ENCODE results near the gene PTCH2.
A peak's percentile ranks its signal among the peaks of the same experiment; 100 is the strongest.

The PTCH2 gene, protein sequence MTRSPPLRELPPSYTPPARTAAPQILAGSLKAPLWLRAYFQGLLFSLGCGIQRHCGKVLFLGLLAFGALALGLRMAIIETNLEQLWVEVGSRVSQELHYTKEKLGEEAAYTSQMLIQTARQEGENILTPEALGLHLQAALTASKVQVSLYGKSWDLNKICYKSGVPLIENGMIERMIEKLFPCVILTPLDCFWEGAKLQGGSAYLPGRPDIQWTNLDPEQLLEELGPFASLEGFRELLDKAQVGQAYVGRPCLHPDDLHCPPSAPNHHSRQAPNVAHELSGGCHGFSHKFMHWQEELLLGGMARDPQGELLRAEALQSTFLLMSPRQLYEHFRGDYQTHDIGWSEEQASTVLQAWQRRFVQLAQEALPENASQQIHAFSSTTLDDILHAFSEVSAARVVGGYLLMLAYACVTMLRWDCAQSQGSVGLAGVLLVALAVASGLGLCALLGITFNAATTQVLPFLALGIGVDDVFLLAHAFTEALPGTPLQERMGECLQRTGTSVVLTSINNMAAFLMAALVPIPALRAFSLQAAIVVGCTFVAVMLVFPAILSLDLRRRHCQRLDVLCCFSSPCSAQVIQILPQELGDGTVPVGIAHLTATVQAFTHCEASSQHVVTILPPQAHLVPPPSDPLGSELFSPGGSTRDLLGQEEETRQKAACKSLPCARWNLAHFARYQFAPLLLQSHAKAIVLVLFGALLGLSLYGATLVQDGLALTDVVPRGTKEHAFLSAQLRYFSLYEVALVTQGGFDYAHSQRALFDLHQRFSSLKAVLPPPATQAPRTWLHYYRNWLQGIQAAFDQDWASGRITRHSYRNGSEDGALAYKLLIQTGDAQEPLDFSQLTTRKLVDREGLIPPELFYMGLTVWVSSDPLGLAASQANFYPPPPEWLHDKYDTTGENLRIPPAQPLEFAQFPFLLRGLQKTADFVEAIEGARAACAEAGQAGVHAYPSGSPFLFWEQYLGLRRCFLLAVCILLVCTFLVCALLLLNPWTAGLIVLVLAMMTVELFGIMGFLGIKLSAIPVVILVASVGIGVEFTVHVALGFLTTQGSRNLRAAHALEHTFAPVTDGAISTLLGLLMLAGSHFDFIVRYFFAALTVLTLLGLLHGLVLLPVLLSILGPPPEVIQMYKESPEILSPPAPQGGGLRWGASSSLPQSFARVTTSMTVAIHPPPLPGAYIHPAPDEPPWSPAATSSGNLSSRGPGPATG

DNA sequence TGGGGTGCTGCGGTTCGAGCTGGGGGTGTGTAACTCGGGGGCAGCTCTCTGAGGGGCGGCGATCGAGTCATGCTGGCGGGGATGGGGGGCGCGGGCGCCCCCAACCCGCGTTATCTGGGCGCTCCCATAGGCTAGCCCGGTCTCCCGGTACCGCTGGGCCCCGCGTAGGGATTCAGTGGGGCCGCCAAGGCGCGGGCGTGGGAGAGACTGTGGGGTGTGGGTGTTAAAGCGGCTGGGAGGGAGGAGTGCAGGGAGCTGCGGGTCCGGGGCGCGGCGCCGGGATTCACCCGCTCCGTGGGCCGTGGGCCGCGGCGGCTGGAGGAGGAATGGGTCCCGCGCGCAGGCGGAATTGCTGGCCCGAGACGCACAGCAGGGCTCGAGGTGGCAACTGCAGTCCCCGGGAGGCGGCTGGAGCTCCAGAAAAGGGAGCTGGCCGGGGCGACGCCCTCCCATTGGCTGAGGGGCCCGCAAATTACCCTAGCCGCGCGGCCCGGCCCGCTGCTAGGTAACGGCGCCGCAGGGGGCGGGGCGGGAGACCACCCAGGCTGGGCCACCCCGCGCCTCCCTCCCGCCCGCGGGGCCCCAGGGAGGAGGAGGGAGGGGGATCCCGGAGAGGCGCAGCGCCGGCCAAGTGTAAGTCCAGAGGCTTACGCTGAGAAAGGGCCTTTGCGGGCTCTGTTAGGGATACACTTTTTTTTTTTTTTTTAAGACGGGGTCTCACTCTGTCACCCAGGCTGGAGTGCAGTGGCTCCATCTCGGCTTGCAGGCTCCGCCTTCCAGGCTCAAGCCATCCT is at the start of gene PTCH2:
TSS of gene PTCH2 (minus strand) at position 392 of the 794 bp plus-strand sequence. CDS start at position 71, 321 bp downstream.
- peak; percentile 57 for DNase-seq (ENCODE audit: low spot score)

DNA sequence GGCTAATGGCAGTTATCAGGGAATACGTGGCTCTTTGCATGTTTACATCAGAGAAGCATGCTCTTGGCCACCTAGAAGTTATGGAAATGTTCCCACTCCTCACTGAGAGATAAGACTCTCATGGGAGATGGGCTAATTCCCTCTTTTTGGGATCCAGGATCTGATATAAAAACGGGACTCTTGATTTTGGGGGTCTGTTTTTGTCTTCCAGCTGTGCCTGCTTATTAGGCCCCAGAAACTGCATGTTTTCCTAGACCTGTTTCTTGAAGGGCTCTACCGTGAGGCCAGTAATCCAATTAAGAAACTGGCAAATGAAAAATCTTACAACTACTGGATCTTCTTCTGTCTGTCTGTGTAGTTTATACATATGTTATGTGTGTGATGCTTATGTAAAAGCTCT is 47.0 kb upstream of the PTCH2 start:
- DNase-seq (ENCODE audit: low spot score), result no peak

DNA sequence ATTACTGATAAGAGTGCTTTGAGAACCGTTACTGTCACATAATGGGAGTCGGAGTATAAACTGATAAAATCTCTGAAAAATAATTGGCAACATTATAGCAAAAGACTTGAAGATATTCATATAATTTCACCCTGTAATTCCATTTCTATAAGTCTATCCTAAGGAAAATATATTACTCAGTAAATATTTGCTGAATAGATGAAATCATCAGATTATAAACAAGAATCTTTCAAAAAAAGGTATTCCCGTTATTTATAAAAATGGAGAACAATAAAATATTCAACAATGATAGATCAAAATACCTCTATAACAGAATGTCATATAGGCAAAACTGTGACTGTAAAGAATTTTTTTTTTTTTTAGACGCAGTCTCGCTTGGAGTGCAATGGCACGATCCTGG is 42.4 kb upstream of the PTCH2 start:
- DNase-seq (ENCODE audit: low spot score), result no peak

DNA sequence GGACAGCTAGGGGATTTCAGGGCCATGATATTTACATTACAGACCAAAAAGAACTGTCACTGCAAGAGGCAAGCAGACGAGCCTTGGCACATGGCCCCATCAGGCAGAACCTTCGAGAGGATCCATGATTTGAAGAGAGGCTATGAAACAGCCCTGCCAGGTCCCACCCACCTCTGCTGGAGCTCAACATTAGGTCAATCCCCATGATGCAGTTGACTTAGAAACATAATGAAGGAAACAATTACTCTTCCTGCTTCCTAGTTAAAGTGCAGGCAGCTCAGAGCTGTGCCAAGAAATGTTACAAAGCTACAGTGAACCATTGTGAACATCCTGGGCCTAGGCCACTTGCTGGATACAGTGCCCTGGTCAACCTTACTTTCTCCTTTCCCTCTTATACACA is 41.7 kb upstream of the PTCH2 start:
- DNase-seq (ENCODE audit: low spot score), result no peak

DNA sequence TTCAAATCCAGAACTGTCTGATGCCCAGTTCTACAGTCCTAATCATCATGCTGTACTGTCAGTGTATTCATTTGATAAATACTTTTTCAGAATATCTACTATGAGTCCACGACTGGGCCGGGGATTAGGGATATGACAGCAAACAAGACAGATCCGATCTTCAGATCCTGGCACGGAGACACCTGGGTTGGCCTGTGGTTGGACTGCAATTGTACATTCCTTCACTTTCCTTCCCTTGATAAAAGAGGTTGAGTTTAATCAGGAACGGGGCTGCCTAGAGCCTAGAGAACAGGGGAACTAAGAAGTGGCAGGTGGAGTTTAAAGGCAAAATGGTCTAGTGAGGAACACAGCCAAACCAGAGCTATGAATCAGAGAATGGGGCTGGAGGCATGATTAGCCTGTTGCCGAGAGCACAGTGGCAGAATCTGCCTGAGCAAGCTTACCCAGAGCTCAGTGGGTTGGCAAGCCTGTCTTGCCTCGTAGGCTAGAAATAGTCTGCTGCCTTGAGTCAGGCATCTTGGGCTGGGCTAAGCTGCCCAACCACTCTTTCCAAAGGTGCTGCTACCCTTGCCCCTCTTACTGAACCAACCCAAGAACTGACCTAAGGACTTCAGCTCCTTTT is 38.1 kb upstream of the PTCH2 start:
- DNase-seq (ENCODE audit: low spot score), result no peak

DNA sequence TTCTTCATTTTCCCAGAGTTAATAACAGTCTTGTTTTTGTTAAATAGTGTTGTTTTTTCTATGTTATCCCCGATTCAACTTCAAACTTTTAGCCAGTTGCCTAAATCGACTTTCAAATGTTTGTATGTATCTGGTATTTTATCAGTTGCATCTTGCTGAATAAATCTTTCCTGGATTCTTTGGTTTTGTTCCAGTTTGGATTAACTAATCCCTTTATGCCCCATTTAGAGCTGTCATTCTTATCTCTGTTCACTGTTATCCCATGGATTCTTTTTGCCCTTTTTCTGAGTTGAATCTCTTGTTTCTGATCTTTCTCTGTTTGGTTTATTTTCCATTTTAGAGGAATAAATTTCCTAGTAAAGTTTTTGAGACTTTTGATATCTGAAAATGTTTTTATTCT is 31.1 kb upstream of the PTCH2 start:
- no peak for DNase-seq (ENCODE audit: low spot score)

DNA sequence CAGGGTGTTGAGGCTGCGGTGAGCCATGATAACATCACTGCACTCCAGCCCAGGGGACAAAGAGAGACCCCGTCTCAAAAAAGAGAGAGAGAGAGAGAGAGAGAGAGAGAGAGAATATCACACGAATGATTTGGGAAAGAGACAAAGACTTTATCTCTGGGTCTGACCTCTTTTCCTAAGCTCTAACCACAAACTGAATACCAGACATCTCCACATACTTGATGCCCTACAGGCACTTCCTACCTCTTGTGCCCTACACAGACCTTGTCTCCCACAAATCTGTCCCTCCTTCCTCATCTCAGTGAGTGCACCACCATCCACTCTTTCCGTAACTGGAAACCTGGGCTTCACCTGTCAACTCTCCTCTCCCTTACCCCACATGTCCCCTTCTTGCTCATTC is 27.0 kb upstream of the PTCH2 start:
- DNase-seq (ENCODE audit: low spot score), result no peak

DNA sequence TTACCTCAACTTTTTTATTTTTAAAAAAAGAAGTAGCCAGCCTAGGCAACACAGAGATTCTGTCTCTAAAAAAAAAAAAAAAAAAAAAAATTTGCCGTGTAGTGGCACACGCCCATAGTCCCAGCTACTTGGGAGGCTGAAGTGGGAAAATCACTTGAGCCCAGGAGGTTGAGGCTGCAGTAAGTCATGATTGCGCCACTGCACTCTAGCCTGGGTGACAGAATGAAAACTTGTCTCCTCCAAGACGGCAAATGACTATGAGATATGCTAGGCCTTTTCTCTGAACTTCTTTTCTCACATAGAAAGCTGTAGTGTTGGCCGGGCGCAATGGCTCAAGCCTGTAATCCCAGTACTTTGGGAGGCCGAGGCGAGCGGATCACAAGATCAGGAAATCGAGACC is 24.7 kb upstream of the PTCH2 start:
- no peak for DNase-seq (ENCODE audit: low spot score)

DNA sequence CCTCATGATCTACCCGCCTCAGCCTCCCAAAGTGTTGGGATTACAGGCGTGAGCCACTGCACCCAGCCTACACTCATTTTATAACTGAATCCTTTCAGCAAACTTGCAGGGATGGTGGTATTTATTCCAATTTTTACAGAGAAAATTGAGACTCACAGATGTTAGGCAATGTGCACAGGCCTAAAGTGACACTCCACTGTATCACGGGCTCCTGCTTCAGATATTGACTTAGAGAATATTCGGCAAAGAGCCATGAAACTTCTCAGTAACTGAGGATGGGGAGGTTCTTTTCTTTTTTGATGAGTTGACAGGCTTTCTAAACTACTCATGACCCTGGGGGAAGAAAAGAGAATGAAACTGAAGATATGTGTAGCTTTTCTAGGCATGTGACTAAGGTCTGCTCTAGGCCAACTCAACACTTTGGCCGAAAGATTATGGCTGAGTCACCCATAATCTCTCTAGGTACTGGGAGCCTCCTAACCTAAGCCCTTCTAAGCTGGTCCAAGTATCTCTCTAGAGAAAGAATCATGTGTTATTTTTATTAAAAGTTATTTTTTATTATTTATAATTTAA is 19.9 kb upstream of the PTCH2 start:
- DNase-seq (ENCODE audit: low spot score), result no peak

DNA sequence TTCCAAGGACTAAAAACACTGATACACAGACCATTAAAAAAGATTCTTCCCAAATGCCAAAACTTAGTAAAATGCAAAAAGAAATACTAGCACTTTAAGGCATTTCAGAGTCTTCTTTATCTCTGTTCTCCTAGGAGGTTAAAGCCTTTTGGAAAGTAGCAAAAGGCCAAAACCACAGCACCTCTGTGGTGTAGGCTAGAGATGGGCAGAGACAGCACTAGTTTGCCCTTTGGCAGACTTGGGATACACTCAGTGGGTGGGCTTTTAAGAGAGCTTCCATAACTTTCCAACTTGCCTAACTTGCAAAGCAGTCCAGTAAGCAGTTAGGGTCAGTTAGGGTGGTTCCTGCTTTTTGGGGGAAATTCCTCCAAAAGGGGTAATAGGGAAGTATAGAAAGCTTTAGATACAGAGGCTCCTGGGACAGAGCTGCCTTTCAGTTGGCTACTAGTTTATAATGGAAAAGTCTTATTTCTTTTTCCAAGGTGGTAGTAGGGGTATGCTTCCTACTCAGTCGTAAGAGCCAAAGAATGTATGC is 17.9 kb upstream of the PTCH2 start:
- no peak for DNase-seq (ENCODE audit: low spot score)

DNA sequence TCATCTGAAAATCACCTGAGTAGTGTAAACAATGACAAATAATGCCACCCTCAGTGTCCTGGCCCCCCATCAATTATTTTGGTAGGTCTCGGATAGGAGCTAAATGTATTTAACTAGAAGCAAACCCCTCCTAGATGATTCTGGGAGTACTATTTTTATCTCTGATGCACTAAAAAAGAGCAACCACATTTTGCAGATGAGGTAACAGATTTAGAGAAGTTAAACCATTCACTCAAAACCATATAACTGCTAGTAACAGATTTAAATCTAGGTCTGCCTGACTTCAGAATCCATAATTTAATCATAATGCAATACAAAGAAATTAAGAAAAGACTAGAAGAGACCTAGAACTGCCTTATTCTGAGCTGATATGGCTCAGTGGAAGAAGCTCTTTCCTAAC is 17.3 kb upstream of the PTCH2 start:
- peak; percentile 21 for DNase-seq (ENCODE audit: low spot score)

DNA sequence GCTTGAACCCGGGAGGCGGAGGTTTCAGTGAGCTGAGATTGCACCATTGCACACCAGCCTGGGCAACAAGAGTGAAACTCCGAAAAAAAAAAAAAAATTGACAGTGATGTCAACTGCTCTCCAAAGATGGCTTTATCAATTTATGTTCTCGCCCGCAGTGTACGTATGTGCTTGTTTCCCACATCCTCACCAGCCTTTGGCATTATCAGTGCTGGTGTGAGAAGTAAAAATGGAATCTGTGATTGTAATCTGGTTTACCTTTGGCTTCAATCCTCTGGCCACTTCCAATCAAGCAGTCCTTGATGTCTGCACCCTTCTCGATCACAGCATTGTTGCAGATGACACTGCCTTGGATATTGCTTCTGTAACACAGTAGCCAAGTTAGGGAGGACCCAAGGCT is 14.4 kb upstream of the PTCH2 start:
- no peak for DNase-seq (ENCODE audit: low spot score)

DNA sequence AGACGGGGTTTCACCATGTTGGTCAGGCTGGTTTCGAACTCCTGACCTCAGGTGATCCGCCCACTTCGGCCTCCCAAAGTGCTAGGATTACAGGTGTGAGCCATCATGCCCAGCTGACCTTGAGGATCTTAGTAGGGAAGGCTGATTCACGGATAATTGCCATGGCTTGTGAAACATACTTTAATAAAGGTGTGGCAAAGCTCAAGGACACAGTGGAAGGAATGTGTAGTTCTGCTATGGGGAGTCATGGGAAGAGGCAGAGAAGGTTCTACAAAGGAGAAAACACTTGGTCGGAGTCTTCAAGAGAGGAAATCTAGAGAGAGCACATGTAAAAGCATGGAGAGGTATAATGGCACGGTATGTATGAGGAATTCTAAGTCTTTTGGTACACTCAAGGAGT is 12.7 kb upstream of the PTCH2 start:
- no peak for DNase-seq (ENCODE audit: low spot score)

DNA sequence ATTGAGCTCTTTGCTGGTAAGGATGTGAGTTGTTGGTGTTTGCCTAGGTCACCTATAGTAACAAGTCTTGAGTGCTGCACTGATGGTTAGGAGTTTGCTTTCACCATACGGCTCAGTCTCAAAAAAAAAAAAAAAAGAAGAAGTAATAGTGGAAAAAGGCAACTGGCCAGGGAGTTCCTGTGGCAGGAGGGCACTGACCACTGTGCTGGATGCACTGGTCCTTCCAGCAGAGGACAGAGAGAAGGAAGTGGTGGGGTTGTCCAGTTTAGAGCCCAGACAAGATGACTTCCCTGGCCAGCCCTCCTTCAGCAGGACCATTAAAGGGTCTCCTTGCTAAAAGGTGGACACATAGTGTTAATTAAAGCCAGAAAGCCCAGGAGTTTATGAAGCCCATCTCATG is 11.9 kb upstream of the PTCH2 start:
- DNase-seq (ENCODE audit: low spot score), result no peak

DNA sequence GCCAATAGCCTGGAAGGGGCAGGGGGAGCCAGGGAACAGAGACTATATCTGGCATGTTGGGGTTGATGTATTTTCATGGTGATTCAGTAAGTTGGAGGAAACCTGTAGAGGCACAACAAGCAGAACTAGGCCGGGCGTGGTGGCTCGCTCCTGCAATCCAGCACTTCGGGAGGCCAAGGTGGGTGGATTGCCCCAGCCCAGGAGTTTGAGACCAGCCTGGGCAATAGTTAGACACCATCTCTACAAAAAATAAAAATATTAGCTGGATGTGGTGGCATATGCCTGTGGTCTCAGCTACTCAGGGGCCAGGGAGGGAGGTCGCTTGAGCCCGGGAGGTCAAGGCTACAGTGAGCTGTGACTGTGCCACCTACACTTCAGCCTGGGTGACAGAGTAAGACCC is 10.1 kb upstream of the PTCH2 start:
- no peak for DNase-seq (ENCODE audit: low spot score)

DNA sequence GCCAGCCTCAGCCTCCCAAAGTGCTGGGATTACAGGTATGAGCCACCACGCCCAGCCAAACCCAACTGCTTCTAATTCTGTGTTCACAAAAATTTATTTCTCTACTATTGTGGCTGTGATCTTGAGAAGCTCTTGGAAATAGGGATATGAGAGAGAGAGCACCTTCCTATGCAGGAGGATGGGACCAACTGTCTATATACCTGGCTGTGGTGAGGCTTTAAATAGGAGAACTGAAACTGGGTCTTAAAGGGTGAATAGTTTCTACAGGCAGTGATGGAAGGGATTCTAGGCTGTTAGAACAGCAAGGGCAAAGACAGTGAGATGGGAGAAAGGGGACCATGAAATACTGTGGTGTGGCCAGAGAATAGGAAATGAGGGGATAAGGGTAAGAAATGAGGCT is 8.3 kb upstream of the PTCH2 start:
- DNase-seq (ENCODE audit: low spot score), result peak; percentile 33

DNA sequence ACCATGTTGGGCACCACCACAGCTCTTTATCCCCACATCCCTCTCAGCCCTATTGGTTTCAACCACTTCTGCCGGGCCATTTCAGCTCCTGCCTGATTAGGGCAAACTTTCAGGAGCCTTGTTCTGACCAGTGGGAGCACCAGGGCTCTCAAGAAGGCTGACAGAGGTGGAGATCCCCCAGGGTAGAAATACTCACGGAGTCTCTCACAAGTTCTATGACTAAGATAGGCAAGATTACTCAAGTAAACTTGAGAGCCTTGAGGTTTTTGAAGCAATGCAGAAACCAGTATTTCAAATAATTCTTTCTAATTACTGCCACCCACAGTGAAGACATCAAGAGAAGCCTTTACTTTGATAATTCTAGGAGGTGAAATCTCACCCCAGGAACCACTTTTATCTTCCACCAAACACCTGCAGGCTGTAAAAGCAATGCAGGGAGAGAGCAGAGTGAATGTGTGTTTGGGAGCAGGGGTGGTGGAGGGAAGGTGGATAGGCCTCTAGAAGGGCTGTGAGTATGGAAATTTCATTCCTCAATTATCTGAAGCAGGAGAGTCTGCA is 6.6 kb upstream of the PTCH2 start:
- no peak for DNase-seq (ENCODE audit: low spot score)

DNA sequence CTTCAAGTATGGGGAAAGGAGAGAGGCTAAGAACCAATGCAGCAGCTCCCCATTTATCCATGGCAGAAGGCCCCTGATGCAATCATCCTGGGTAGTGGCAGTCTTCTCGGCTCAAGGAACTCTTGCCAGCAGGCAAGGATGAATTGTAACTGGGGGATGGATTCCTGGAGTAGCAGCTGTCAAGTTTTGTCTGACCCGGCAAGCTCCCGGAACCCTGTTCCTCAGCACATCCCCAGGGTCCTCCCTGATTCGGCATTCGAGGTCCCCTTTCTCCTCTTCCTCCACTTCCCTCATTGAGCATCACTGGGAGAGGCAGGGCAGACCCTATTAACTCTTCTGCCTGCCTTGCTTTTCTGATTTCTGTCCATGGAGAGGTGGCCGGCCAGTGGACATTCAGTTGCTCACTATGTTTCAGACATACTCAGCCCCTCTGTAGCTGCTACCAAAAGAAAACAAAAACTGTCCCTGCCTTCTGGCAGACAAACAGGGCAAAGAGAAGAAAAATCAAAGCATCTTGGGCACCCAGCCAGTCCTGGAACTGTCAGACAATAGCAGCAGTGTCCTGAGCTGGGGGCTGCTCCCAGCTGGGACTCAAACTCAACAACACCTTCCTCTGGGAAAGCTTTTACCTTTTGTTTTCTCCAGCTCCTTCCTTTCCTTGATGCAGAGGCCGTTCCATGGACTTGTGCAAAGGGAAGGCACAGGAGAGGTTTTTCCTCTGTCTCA is 5.6 kb upstream of the PTCH2 start:
- DNase-seq (ENCODE audit: low spot score), result no peak

DNA sequence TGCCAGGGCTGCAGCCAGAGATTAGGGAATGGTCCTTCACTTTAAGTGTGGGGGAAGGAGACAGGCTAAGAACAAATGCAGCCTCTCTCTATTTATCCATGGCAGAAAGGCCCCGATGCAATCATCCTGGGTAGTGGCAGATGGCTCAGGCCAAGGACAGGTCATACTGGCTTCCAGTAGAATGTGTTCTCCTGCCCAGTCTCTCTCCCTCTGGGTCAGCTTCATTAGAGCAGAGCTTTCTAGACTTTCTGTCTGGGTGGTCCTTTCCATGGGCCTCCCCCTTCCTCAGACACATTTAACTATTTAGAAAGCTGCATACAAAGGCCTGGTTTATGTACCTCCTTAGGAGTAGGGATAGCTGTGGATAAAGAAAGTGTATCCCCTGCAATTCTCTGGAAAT is 4.8 kb upstream of the PTCH2 start:
- no peak for DNase-seq (ENCODE audit: low spot score)

DNA sequence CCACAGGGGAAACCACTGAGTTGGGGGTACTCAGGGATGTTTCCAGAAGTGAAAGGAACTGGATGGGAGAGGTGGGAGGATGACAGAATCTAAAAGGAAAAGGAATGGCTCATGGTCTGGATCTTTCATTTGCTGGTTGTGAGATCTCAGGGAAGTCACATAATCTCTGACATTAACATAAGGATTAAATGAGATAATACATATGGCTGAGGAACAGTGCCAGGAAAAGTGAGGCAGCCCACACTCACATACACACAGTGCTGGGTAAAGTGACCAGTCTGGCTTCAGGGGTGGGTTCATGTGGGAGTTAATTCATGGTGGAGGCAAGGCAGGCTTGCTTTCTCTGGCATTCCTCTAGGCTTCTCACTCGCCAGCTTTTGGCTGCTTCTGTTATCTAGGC is 3.9 kb upstream of the PTCH2 start:
- no peak for DNase-seq (ENCODE audit: low spot score)

Data from germinal center (tissue), 1 donor.